Common myeloid progenitor, CD34-positive (primary cell): ENCODE results near the gene BIRC7.

Source experiments
- CTCF ChIA-PET: fragments of 350-600 bp; sonication (Branson Sonifier 250); formaldehyde crosslinking; loops from one replicate; lab custom pipeline; 2021; ENCODE audit warnings: antibody characterized with exemption; lab: Charles Lee
- POLR2A ChIA-PET: fragments of 350-600 bp; sonication (Branson Sonifier 250); formaldehyde crosslinking; loops from one replicate; lab custom pipeline; 2021; ENCODE audit warnings: antibody characterized with exemption; lab: Charles Lee
- DNase-seq, 3 donors: peaks; one replicate each; pipeline versions ENCODE4 v3.0.0 to v3.0.0-alpha.2; 2013
- H3K27ac ChIP-seq, 2 experiments: 1 replicate in 1 of 2; 2 replicates in 1 of 2; pipeline ENCODE4 v1.7.0; 2013; ENCODE audit warnings: inconsistent platforms in 2 of 2, low read length in 2 of 2, mild to moderate bottlenecking in 2 of 2, low read depth in 1 of 2, moderate library complexity in 1 of 2; ENCODE audit not compliant: severe bottlenecking in 2 of 2, insufficient read depth in 1 of 2, poor library complexity in 1 of 2
- H3K27me3 ChIP-seq, 5 experiments: replicated peaks in 2 of 5; 1 replicate in 3 of 5; 2 replicates in 2 of 5; pipeline versions ENCODE4 v1.6.1 to v1.7.0; 2013; ENCODE audit warnings: low read length in 4 of 5, mild to moderate bottlenecking in 2 of 5, moderate library complexity in 2 of 5, inconsistent platforms in 1 of 5; ENCODE audit not compliant: insufficient read depth in 5 of 5, control insufficient read depth in 4 of 5
- H3K36me3 ChIP-seq, 4 experiments: 1 replicate in 2 of 4; 2 replicates in 2 of 4; pipeline versions ENCODE4 v1.6.1 to v1.7.0; 2013; ENCODE audit warnings: low read length in 3 of 4, control low read depth in 1 of 4, mild to moderate bottlenecking in 1 of 4; ENCODE audit not compliant: control insufficient read depth in 4 of 4, insufficient read depth in 4 of 4
- H3K4me1 ChIP-seq, 4 experiments: 1 replicate in 3 of 4; 2 replicates in 1 of 4; pipeline versions ENCODE4 v1.6.1 to v1.7.1; 2013; ENCODE audit warnings: low read length in 3 of 4, mild to moderate bottlenecking in 3 of 4, control low read depth in 1 of 4, inconsistent platforms in 1 of 4, moderate library complexity in 1 of 4; ENCODE audit not compliant: control insufficient read depth in 4 of 4, insufficient read depth in 4 of 4; ENCODE audit errors: control extremely low read depth in 1 of 4
- H3K4me3 ChIP-seq, 7 experiments: 1 replicate in 4 of 7; 2 replicates in 3 of 7; pipeline versions ENCODE4 v1.5.1 to v1.7.0; 2013; ENCODE audit warnings: mild to moderate bottlenecking in 7 of 7, low read length in 6 of 7, moderate library complexity in 6 of 7, inconsistent platforms in 2 of 7, low read depth in 2 of 7, control low read depth in 1 of 7; ENCODE audit not compliant: insufficient read depth in 4 of 7, control insufficient read depth in 1 of 7; ENCODE audit errors: extremely low read depth in 1 of 7
- H3K9me3 ChIP-seq, 5 experiments: 1 replicate in 4 of 5; 2 replicates in 1 of 5; pipeline versions ENCODE4 v1.6.1 to v1.7.1; 2013; ENCODE audit warnings: low read length in 4 of 5, mild to moderate bottlenecking in 2 of 5, inconsistent platforms in 1 of 5, low read depth in 1 of 5, moderate library complexity in 1 of 5; ENCODE audit not compliant: control insufficient read depth in 4 of 5, insufficient read depth in 2 of 5; ENCODE audit errors: control extremely low read depth in 1 of 5
- WGBS: methylation state at CpG from one replicate; pipeline ENCODE4 v1.1.5; 2013; ENCODE audit not compliant: insufficient coverage; 5-methylcytosine and 5-hydroxymethylcytosine counted together

The BIRC7 gene

GRCh38 chr20:63274381-63275228 is 38.9 kb downstream of the BIRC7 start:
- H3K9me3 ChIP-seq: no peaks in the 10 kb centered on the region
- POLR2A ChIA-PET: no interaction called here

GRCh38 chr20:63275825-63276224 is 40.1 kb downstream of the BIRC7 start:
- H3K36me3 ChIP-seq: peaks cover 0 to 47% (median 34%) of the 10 kb centered on the region in 4 experiments
- H3K27ac ChIP-seq: no peak overlapping the region
- no peaks in the 10 kb centered on the region for H3K9me3 ChIP-seq
- H3K27me3 ChIP-seq: no peaks in the 10 kb centered on the region
- peaks cover 0 to 20% (median 14%) of the 10 kb centered on the region in 4 experiments for H3K4me1 ChIP-seq
- ChIA-PET CTCF (no interaction called here), POLR2A (no interaction called here)
- no peak for DNase-seq
- no peak overlapping the region for H3K4me3 ChIP-seq
- 97% methylated on average over 18 of the region's 18 CpGs for WGBS

More at GRCh38 chr20:63274381-63275228, 38.9 kb downstream of the BIRC7 start:
- peaks cover 0 to 39% (median 30%) of the 10 kb centered on the region in 4 experiments for H3K36me3 ChIP-seq
- CTCF ChIA-PET: no interaction called here
- H3K27ac ChIP-seq: no peak overlapping the region
- no peak for DNase-seq
- peaks cover 0 to 6% (median 0%) of the 10 kb centered on the region in 5 experiments for H3K27me3 ChIP-seq
- WGBS: 96% methylated on average over 10 of the region's 17 CpGs
- H3K4me1 ChIP-seq: peaks cover 0 to 20% (median 14%) of the 10 kb centered on the region in 4 experiments
- no peak overlapping the region for H3K4me3 ChIP-seq

GRCh38 chr20:63276956-63277355 is 41.3 kb downstream of the BIRC7 start:
- ChIA-PET POLR2A (no interaction called here), CTCF (interaction anchor here (0.9 to 1.5 kb wide), 2 partner anchors 14 to 53 kb away, joined by 4 to 5 read pairs; no protein-coding TSS in a partner anchor)
- Histone ChIP-seq H3K9me3 (no peaks in the 10 kb centered on the region), H3K27me3 (no peaks in the 10 kb centered on the region), H3K4me1 (peaks cover 0 to 17% (median 13%) of the 10 kb centered on the region in 4 experiments), H3K27ac (no peak overlapping the region), H3K36me3 (peaks cover 0 to 57% (median 42%) of the 10 kb centered on the region in 4 experiments), H3K4me3 (no peak overlapping the region)
- DNase-seq: no peak
- 97% methylated on average over 20 of the region's 20 CpGs for WGBS

- no peak overlapping the region for H3K4me3 ChIP-seq
- H3K4me1 ChIP-seq: peaks cover 0 to 16% (median 12%) of the 10 kb centered on the region in 4 experiments
- H3K27me3 ChIP-seq: no peaks in the 10 kb centered on the region
- no peak overlapping the region for H3K27ac ChIP-seq
- CTCF ChIA-PET: interaction anchor here (0.9 to 1.5 kb wide), 3 partner anchors 14 to 54 kb away, joined by 3 to 5 read pairs (median 4); no protein-coding TSS in a partner anchor
- 98% methylated on average over 25 of the region's 30 CpGs for WGBS
- H3K36me3 ChIP-seq: peaks cover under 1 to 64% (median 46%) of the 10 kb centered on the region in 4 experiments
- no peaks in the 10 kb centered on the region for H3K9me3 ChIP-seq
- POLR2A ChIA-PET: no interaction called here
- DNase-seq: no peak
Measured at GRCh38 chr20:63277466-63278272, 42.0 kb downstream of the BIRC7 start.

GRCh38 chr20:63278661-63279060 is 43.0 kb downstream of the BIRC7 start:
- Histone ChIP-seq H3K27ac (no peak overlapping the region), H3K27me3 (no peaks in the 10 kb centered on the region), H3K4me3 (no peak overlapping the region), H3K36me3 (peaks cover 2 to 72% (median 51%) of the 10 kb centered on the region in 4 experiments), H3K9me3 (no peaks in the 10 kb centered on the region), H3K4me1 (peaks cover 0 to 10% (median 7%) of the 10 kb centered on the region in 4 experiments)
- 95% methylated on average over 17 of the region's 17 CpGs for WGBS
- DNase-seq: no peak
- ChIA-PET POLR2A (no interaction called here), CTCF (interaction anchor here (1.2 kb wide), 1 partner anchor 55 kb away, joined by 3 read pairs; no protein-coding TSS in a partner anchor)

- 98% methylated on average over 10 of the region's 15 CpGs for WGBS
- no peak overlapping the region for H3K27ac ChIP-seq
- DNase-seq: no peak
- ChIA-PET POLR2A (no interaction called here), CTCF (interaction anchor here (3.0 kb wide), 1 partner anchor 56 kb away, joined by 15 read pairs; no protein-coding TSS in a partner anchor)
- H3K36me3 ChIP-seq: peaks cover 2 to 75% (median 53%) of the 10 kb centered on the region in 4 experiments
- H3K9me3 ChIP-seq: no peaks in the 10 kb centered on the region
- no peaks in the 10 kb centered on the region for H3K4me1 ChIP-seq
- H3K4me3 ChIP-seq: no peak overlapping the region
- H3K27me3 ChIP-seq: no peaks in the 10 kb centered on the region
Measured at GRCh38 chr20:63279931-63280330, 44.2 kb downstream of the BIRC7 start.
